GM23338 (cell line): ENCODE data around the gene ANKRD31. TPM values are rescaled to one million over a fixed set of nuclear protein-coding genes. Genes with fewer than 3 reads are reported as not detected.

Source experiments
- ATAC-seq: fragments of 200-7000 bp; cut with Tn5 transposase; 3 replicates; pipeline ENCODE4 v1.9.1; 2020
- DNase-seq: peaks from one replicate; pipeline ENCODE4 v3.0.0-alpha.2; 2015; ENCODE audit warnings: low spot score
- H2AFZ ChIP-seq: fragments of 200-600 bp; sonication (generic); 2 replicates; pipeline ENCODE4 v1.8.0; 2016; ENCODE audit warnings: antibody characterized with exemption, mild to moderate bottlenecking, moderate library complexity
- H3F3A ChIP-seq: fragments of 200-600 bp; sonication (generic); replicated peaks from 2 replicates; pipeline ENCODE4 v1.8.0; 2017; ENCODE audit warnings: antibody characterized with exemption, mixed run types, low read depth
- H3K27ac ChIP-seq: fragments of 200-600 bp; sonication (generic); 2 replicates; pipeline ENCODE4 v1.6.1; 2016; ENCODE audit warnings: low read depth
- H3K27me3 ChIP-seq: fragments of 200-600 bp; sonication (generic); 2 replicates; pipeline ENCODE4 v1.8.0; 2016; ENCODE audit warnings: mild to moderate bottlenecking, mixed run types, moderate library complexity; ENCODE audit not compliant: insufficient read depth
- H3K36me3 ChIP-seq: fragments of 200-600 bp; sonication (generic); 2 replicates; pipeline ENCODE4 v1.8.0; 2016; ENCODE audit warnings: mild to moderate bottlenecking; ENCODE audit not compliant: insufficient read depth
- H3K4me1 ChIP-seq: fragments of 200-600 bp; sonication (generic); 2 replicates; pipeline ENCODE4 v1.8.0; 2016; ENCODE audit warnings: mild to moderate bottlenecking, moderate library complexity; ENCODE audit not compliant: insufficient read depth
- H3K4me2 ChIP-seq: fragments of 200-600 bp; sonication (generic); 2 replicates; pipeline ENCODE4 v1.7.1; 2017; ENCODE audit warnings: mixed run types
- H3K4me3 ChIP-seq: fragments of 200-600 bp; sonication (generic); 2 replicates; pipeline ENCODE4 v1.6.1; 2016; ENCODE audit warnings: mixed run types
- H3K79me2 ChIP-seq: fragments of 200-600 bp; sonication (generic); replicated peaks from 2 replicates; pipeline ENCODE4 v1.8.0; 2017; ENCODE audit warnings: mild to moderate bottlenecking; ENCODE audit not compliant: insufficient read depth
- H3K9me2 ChIP-seq: fragments of 200-600 bp; sonication (generic); 2 replicates; pipeline ENCODE4 v1.8.0; 2017; ENCODE audit not compliant: insufficient read depth
- H4K20me1 ChIP-seq: fragments of 200-600 bp; sonication (generic); replicated peaks from 2 replicates; pipeline ENCODE4 v1.8.0; 2017; ENCODE audit warnings: mild to moderate bottlenecking; ENCODE audit not compliant: insufficient read depth
- H3K27ac Mint-ChIP-seq: 2 replicates; pipeline ENCODE4 v1.8.0; 2020; ENCODE audit warnings: inconsistent platforms, mild to moderate bottlenecking, moderate library complexity, mixed read lengths
- H3K27me3 Mint-ChIP-seq: 3 replicates; pipeline ENCODE4 v1.8.0; 2022; ENCODE audit warnings: low read depth, mild to moderate bottlenecking, moderate library complexity, mixed read lengths, inconsistent platforms; ENCODE audit not compliant: insufficient read depth, poor library complexity
- H3K36me3 Mint-ChIP-seq: 3 replicates; pipeline ENCODE4 v1.8.0; 2021; ENCODE audit warnings: low read depth, mild to moderate bottlenecking, inconsistent platforms, moderate library complexity, mixed read lengths
- H3K4me1 Mint-ChIP-seq: 3 replicates; pipeline ENCODE4 v1.8.0; 2020; ENCODE audit warnings: mild to moderate bottlenecking, inconsistent platforms, mixed read lengths
- H3K4me3 Mint-ChIP-seq: 3 replicates; pipeline ENCODE4 v1.8.0; 2021; ENCODE audit warnings: moderate library complexity, mild to moderate bottlenecking, inconsistent platforms, mixed read lengths
- H3K9me3 Mint-ChIP-seq: 3 replicates; pipeline ENCODE4 v1.8.0; 2020; ENCODE audit warnings: moderate library complexity, mild to moderate bottlenecking, inconsistent platforms, mixed read lengths
- CREB1 ChIP-seq: fragments of 250-450 bp; sonication (Bioruptor Pico); IDR thresholded peaks from 2 replicates; pipeline ENCODE4 v1.5.0; 2020; ENCODE audit warnings: low read depth, mild to moderate bottlenecking, moderate library complexity
- EZH2 ChIP-seq: fragments of 200-600 bp; sonication (generic); IDR thresholded peaks from one replicate; pipeline ENCODE4 v1.8.0; 2017; ENCODE audit warnings: antibody characterized with exemption, mild to moderate bottlenecking, low read depth; ENCODE audit not compliant: unreplicated experiment
- EZH2phosphoT487 ChIP-seq: fragments of 200-600 bp; sonication (generic); IDR thresholded peaks from one replicate; pipeline ENCODE4 v1.8.1; 2018; ENCODE audit warnings: antibody characterized with exemption; ENCODE audit not compliant: unreplicated experiment
- JUNB ChIP-seq: IDR thresholded peaks from one replicate; pipeline ENCODE4 v1.6.1; 2016; ENCODE audit warnings: antibody characterized with exemption; ENCODE audit not compliant: unreplicated experiment
- NANOG ChIP-seq: IDR thresholded peaks from 2 replicates; pipeline ENCODE4 v1.6.1; 2016; ENCODE audit warnings: antibody characterized with exemption, borderline replicate concordance
- POLR2AphosphoS5 ChIP-seq: IDR thresholded peaks from 2 replicates; pipeline ENCODE4 v1.6.1; 2016; ENCODE audit warnings: antibody characterized with exemption, low read depth
- STAT1 ChIP-seq: IDR thresholded peaks from one replicate; pipeline ENCODE4 v1.6.1; 2016; ENCODE audit warnings: antibody characterized with exemption; ENCODE audit not compliant: unreplicated experiment
- ZNF114 ChIP-seq: fragments of 250-450 bp; sonication (Bioruptor Pico); IDR thresholded peaks from 2 replicates; pipeline ENCODE4 v1.5.0; 2020; ENCODE audit warnings: mild to moderate bottlenecking, moderate library complexity
- ZNF331 ChIP-seq: fragments of 250-450 bp; sonication (Bioruptor Pico); IDR thresholded peaks from 2 replicates; pipeline ENCODE4 v1.5.0; 2020; ENCODE audit warnings: low read depth, mild to moderate bottlenecking, moderate library complexity
- polyA plus RNA-seq: library from polyadenylated mRNA; unstranded; fragments of >200 nt; fragmentation: Nextera tagmentation; extraction: Ambion mirVana; gene quantifications from 2 replicates; pipeline ENCODE4 v1.2.1, GENCODE V29; 2016
- total RNA-seq: library from RNA; depleted of rRNA; stranded (reverse); fragments of >200 nt; shearing (Covaris generic); gene quantifications from 2 replicates; pipeline ENCODE4 v1.2.3, GENCODE V29; 2014
- TF ChIP-seq, protein P1 (sequence below): IDR thresholded peaks from 2 replicates; pipeline ENCODE4 v1.6.1; 2016; ENCODE audit warnings: antibody characterized with exemption
- TF ChIP-seq, protein P2 (sequence below): IDR thresholded peaks from one replicate; pipeline ENCODE4 v1.6.1; 2018; ENCODE audit warnings: antibody characterized with exemption; ENCODE audit not compliant: unreplicated experiment
- TF ChIP-seq, protein P3 (sequence below), 2 experiments: fragments of 200-600 bp in 1 of 2; sonication (generic) in 1 of 2; conservative IDR thresholded peaks; 2 replicates each; pipeline versions ENCODE4 v1.5.1 to v1.6.1; 2016 to 2017; ENCODE audit warnings: antibody characterized with exemption in 2 of 2, low read depth in 2 of 2, mild to moderate bottlenecking in 2 of 2, moderate library complexity in 1 of 2

The ANKRD31 gene
- total and polyA plus RNA-seq, 2 experiments from 2014 or later: 0.18 to 0.59 TPM

DNA sequence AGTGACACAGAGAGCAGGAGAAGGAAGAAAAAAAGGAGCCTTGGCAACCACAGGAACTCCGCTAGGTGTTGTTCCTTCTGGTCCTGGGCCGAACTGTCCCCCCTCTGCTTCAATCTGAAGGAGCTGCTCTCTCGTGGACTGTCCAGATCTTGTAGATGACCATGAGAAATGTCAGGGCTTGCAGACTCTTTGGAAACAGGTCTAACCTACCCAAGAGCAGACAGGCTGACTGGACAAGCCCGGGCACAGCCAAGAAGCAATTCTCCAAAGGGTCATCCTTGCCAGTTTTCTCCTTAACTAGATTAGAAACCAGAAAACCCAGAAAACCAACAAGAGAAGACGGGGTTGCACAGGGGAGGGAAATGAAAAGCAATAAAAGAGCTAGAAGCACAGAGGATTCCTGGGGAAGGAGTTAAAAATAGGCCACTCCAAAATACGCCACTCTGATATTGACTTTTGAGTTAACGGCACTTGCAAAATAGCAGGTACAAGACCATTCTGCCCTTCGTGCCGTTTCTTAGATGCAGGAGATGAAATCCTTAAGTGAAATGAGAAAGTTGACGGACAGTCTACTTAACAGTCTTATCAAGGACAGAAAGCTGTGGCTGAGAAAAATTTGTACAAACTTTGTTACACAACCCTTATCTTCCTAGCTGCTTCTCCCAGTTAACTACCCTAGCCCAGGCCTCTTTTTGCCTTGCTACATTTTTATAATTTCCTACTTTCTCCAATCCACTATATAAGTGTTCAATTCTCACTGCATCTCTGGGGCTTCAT lies 190.1 kb downstream of the ANKRD31 start (continued):
- TF ChIP-seq ZNF114 (CRISPR knock-in tag): no peak
- no peak for TF ChIP-seq NANOG
- no peak for TF ChIP-seq CREB1 (CRISPR knock-in tag)
- no peak for TF ChIP-seq EZH2phosphoT487
- TF ChIP-seq, protein P1, sequence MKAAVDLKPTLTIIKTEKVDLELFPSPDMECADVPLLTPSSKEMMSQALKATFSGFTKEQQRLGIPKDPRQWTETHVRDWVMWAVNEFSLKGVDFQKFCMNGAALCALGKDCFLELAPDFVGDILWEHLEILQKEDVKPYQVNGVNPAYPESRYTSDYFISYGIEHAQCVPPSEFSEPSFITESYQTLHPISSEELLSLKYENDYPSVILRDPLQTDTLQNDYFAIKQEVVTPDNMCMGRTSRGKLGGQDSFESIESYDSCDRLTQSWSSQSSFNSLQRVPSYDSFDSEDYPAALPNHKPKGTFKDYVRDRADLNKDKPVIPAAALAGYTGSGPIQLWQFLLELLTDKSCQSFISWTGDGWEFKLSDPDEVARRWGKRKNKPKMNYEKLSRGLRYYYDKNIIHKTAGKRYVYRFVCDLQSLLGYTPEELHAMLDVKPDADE: no peak
- no peak for TF ChIP-seq ZNF331

DNA sequence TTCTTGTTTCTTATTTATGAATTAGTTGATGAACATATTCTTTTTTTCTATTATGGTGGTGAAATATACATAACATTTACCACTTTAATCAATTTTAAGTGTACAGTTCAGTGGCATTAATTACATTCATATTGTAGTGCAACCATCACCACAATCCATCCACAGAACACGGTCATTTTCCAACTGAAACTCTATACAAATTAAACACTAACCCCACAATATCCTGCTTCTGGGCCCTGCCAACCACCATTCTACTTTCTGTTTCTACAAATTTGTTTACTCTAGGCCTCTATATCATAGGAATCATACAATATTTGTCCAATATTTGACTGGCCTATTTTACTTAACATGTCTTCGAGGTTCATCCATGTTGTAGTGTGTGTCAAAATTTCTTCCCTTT lies 191.6 kb downstream of the ANKRD31 start:
- ATAC-seq (no peak), DNase-seq (no peak)
- H4K20me1 ChIP-seq: no peaks in the 10 kb centered on the region
- peaks cover 19% of the 10 kb centered on the region for H3K79me2 ChIP-seq
- H3K4me3 ChIP-seq: no peak overlapping the region
- no peaks in the 10 kb centered on the region for H3K27me3 ChIP-seq
- no peak overlapping the region for H3K4me2 ChIP-seq
- H3K9me2 ChIP-seq: no peaks in the 10 kb centered on the region
- no peaks in the 10 kb centered on the region for H3F3A ChIP-seq
- H3K36me3 ChIP-seq: no peaks in the 10 kb centered on the region
- H3K27me3 Mint-ChIP-seq: no peaks in the 10 kb centered on the region
- H3K4me3 Mint-ChIP-seq: no peak overlapping the region
- H2AFZ ChIP-seq: no peak overlapping the region
- no peaks in the 10 kb centered on the region for H3K9me3 Mint-ChIP-seq
- no peak overlapping the region for H3K27ac Mint-ChIP-seq
- H3K4me1 Mint-ChIP-seq: peaks cover 11% of the 10 kb centered on the region; the same call in 2 of the 3 replicates
- no peak overlapping the region for H3K27ac ChIP-seq
- no peaks in the 10 kb centered on the region; the same call in 1 of the 2 replicates for H3K4me1 ChIP-seq
- TF ChIP-seq ZNF331 (no peak), ZNF114 (CRISPR knock-in tag) (no peak), CREB1 (CRISPR knock-in tag) (no peak), STAT1 (no peak), NANOG (no peak), EZH2 (no peak)
- TF ChIP-seq, protein P1: no peak
- H3K36me3 Mint-ChIP-seq: peaks cover 3% of the 10 kb centered on the region; the same call in 2 of the 3 replicates

DNA sequence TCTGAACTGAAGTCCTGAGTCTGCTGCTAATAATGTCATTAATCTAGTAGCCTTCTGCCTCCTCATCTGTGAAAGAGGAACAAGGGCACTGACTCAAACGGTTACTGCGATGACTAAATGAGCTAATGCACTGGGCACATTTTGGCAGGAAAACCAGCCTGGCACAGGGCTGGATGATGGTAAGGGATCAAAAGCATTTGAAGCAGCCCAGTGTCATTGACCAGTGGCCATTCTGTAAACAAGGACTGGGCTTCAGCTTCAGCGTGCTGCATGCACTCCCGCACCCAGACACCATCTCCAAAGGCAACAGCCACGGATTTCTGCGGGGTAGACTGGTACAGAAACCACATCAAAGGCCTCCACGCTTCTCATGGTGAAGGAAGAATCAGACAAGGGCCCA lies 192.3 kb downstream of the ANKRD31 start:
- Mint-ChIP-seq H3K9me3 (no peaks in the 10 kb centered on the region), H3K36me3 (peaks cover 3% of the 10 kb centered on the region; the same call in 2 of the 3 replicates), H3K27ac (no peak overlapping the region), H3K4me3 (no peak overlapping the region), H3K27me3 (no peaks in the 10 kb centered on the region), H3K4me1 (peaks cover 4% of the 10 kb centered on the region; the same call in 2 of the 3 replicates)
- peaks cover 17% of the 10 kb centered on the region for H3K79me2 ChIP-seq
- no peak overlapping the region for H3K4me3 ChIP-seq
- no peak overlapping the region for H3K27ac ChIP-seq
- no peaks in the 10 kb centered on the region for H3F3A ChIP-seq
- no peaks in the 10 kb centered on the region for H3K36me3 ChIP-seq
- no peak for DNase-seq
- no peak for ATAC-seq
- no peaks in the 10 kb centered on the region for H4K20me1 ChIP-seq
- no peaks in the 10 kb centered on the region for H3K4me1 ChIP-seq
- no peak overlapping the region for H3K4me2 ChIP-seq
- H2AFZ ChIP-seq: no peak overlapping the region
- no peaks in the 10 kb centered on the region for H3K27me3 ChIP-seq
- H3K9me2 ChIP-seq: no peaks in the 10 kb centered on the region
- TF ChIP-seq, protein P2, sequence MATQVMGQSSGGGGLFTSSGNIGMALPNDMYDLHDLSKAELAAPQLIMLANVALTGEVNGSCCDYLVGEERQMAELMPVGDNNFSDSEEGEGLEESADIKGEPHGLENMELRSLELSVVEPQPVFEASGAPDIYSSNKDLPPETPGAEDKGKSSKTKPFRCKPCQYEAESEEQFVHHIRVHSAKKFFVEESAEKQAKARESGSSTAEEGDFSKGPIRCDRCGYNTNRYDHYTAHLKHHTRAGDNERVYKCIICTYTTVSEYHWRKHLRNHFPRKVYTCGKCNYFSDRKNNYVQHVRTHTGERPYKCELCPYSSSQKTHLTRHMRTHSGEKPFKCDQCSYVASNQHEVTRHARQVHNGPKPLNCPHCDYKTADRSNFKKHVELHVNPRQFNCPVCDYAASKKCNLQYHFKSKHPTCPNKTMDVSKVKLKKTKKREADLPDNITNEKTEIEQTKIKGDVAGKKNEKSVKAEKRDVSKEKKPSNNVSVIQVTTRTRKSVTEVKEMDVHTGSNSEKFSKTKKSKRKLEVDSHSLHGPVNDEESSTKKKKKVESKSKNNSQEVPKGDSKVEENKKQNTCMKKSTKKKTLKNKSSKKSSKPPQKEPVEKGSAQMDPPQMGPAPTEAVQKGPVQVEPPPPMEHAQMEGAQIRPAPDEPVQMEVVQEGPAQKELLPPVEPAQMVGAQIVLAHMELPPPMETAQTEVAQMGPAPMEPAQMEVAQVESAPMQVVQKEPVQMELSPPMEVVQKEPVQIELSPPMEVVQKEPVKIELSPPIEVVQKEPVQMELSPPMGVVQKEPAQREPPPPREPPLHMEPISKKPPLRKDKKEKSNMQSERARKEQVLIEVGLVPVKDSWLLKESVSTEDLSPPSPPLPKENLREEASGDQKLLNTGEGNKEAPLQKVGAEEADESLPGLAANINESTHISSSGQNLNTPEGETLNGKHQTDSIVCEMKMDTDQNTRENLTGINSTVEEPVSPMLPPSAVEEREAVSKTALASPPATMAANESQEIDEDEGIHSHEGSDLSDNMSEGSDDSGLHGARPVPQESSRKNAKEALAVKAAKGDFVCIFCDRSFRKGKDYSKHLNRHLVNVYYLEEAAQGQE: no peak
- TF ChIP-seq, protein P1: no peak
- TF ChIP-seq JUNB (no peak), EZH2 (no peak), ZNF114 (CRISPR knock-in tag) (no peak), POLR2AphosphoS5 (no peak), CREB1 (CRISPR knock-in tag) (no peak), ZNF331 (no peak), NANOG (no peak), STAT1 (no peak)
- TF ChIP-seq, protein P3, sequence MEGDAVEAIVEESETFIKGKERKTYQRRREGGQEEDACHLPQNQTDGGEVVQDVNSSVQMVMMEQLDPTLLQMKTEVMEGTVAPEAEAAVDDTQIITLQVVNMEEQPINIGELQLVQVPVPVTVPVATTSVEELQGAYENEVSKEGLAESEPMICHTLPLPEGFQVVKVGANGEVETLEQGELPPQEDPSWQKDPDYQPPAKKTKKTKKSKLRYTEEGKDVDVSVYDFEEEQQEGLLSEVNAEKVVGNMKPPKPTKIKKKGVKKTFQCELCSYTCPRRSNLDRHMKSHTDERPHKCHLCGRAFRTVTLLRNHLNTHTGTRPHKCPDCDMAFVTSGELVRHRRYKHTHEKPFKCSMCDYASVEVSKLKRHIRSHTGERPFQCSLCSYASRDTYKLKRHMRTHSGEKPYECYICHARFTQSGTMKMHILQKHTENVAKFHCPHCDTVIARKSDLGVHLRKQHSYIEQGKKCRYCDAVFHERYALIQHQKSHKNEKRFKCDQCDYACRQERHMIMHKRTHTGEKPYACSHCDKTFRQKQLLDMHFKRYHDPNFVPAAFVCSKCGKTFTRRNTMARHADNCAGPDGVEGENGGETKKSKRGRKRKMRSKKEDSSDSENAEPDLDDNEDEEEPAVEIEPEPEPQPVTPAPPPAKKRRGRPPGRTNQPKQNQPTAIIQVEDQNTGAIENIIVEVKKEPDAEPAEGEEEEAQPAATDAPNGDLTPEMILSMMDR (conservative IDR thresholded peaks at IDR 0.05; ENCODE audit: low read depth in 2 of 2): no peak
